ENCODE data around the gene ABCC2. TPM values are rescaled to one million over a fixed set of nuclear protein-coding genes. Genes with fewer than 3 reads are reported as not detected.

The ABCC2 gene
- total and polyA plus RNA-seq, 8 donors = 0.67 to 1.7 (median 1.1) TPM

GRCh38 chr10:99849536-99849935 is 67.1 kb downstream of the ABCC2 start:
- WGBS, 2 donors = 64% methylated on average over 2 of the region's 2 CpGs
- intact Hi-C loops (cut with DNase I) = loop anchor here in 2 of 3 donors (5.0 to 10.0 kb wide), 2 partner anchors 195 to 198 kb away; no protein-coding TSS in a partner anchor
- peaks cover 0 to 2% (median 0%) of the 10 kb centered on the region in 3 donors for H3K4me1 ChIP-seq
- ATAC-seq (no peak), DNase-seq (no peak), FAIRE-seq (no peak)
- H3K9me3 ChIP-seq = no peaks in the 10 kb centered on the region
- TF ChIP-seq CTCF (IDR thresholded peaks at IDR 0.05) = no peak
- H3K36me3 ChIP-seq = no peaks in the 10 kb centered on the region
- H3K4me3 ChIP-seq = no peak overlapping the region
- H3K27ac ChIP-seq = no peak overlapping the region
- H3K27me3 ChIP-seq = no peaks in the 10 kb centered on the region

GRCh38 chr10:99850021-99850766 is 67.8 kb downstream of the ABCC2 start:
- intact Hi-C loops (cut with DNase I) = no loop called here
- H3K4me3 ChIP-seq = no peak overlapping the region
- FAIRE-seq = no peak

GRCh38 chr10:99850767-99851340 is 68.4 kb downstream of the ABCC2 start:
- no peak overlapping the region for H3K4me3 ChIP-seq
- H3K4me1 ChIP-seq = peaks cover 0 to 2% (median 0%) of the 10 kb centered on the region in 3 donors
- H3K27ac ChIP-seq = no peak overlapping the region
- no peak for TF ChIP-seq CTCF (IDR thresholded peaks at IDR 0.05)
- ATAC-seq (no peak), FAIRE-seq (no peak), DNase-seq (no peak)
- H3K27me3 ChIP-seq = no peaks in the 10 kb centered on the region
- 78 to 85% methylated on average over 5 of the region's 5 CpGs for WGBS, 2 donors
- no peaks in the 10 kb centered on the region for H3K9me3 ChIP-seq
- intact Hi-C loops (cut with DNase I) = no loop called here
- no peaks in the 10 kb centered on the region for H3K36me3 ChIP-seq

More at GRCh38 chr10:99850021-99850766, 67.8 kb downstream of the ABCC2 start:
- DNase-seq (no peak), ATAC-seq (no peak)
- no peaks in the 10 kb centered on the region for H3K27me3 ChIP-seq
- TF ChIP-seq CTCF (IDR thresholded peaks at IDR 0.05) = no peak
- H3K9me3 ChIP-seq = no peaks in the 10 kb centered on the region
- 70 to 83% methylated on average over 11 of the region's 11 CpGs for WGBS, 2 donors
- H3K4me1 ChIP-seq = peaks cover 0 to 2% (median 0%) of the 10 kb centered on the region in 3 donors
- no peak overlapping the region for H3K27ac ChIP-seq
- H3K36me3 ChIP-seq = no peaks in the 10 kb centered on the region

GRCh38 chr10:99851825-99852224 is 69.4 kb downstream of the ABCC2 start:
- WGBS, 2 donors = 91 to 93% methylated on average over 3 of the region's 3 CpGs
- FAIRE-seq = no peak
- H3K27me3 ChIP-seq = no peaks in the 10 kb centered on the region
- H3K4me3 ChIP-seq = no peak overlapping the region
- H3K9me3 ChIP-seq = no peaks in the 10 kb centered on the region
- DNase-seq = no peak
- intact Hi-C loops (cut with DNase I) = no loop called here
- ATAC-seq = no peak
- no peaks in the 10 kb centered on the region for H3K36me3 ChIP-seq
- no peaks in the 10 kb centered on the region for H3K4me1 ChIP-seq
- no peak overlapping the region for H3K27ac ChIP-seq
- no peak for TF ChIP-seq CTCF (IDR thresholded peaks at IDR 0.05)
